HEK293T (cell line): ENCODE results near the gene SKOR1.

Experiments used
- CTCF ChIA-PET: fragments of 350-600 bp; formaldehyde crosslinking; extraction: SDS; loops from one replicate; lab custom pipeline; 2021; ENCODE audit warnings: antibody characterized with exemption, inconsistent platforms; lab: Yijun Ruan, JAX
- POLR2A ChIA-PET: fragments of 350-600 bp; formaldehyde crosslinking; extraction: SDS; loops from one replicate; lab custom pipeline; 2020; ENCODE audit warnings: antibody characterized with exemption, inconsistent platforms; lab: Yijun Ruan, JAX
- DNase-seq: peaks from one replicate; pipeline ENCODE4 v3.0.0; 2012; ENCODE audit warnings: mixed read lengths; ENCODE audit errors: extremely low spot score
- ARNT ChIP-seq: fragments of 450-650 bp; IDR thresholded peaks from 2 replicates; pipeline ENCODE4 v1.6.1; 2017; ENCODE audit warnings: mild to moderate bottlenecking
- BHLHE40 ChIP-seq: fragments of 450-650 bp; IDR thresholded peaks from 2 replicates; pipeline ENCODE4 v1.6.1; 2016; ENCODE audit warnings: mild to moderate bottlenecking, moderate library complexity, borderline replicate concordance
- CTBP1 ChIP-seq: fragments of 450-650 bp; IDR thresholded peaks from 2 replicates; pipeline ENCODE4 v1.6.1; 2016; ENCODE audit warnings: borderline replicate concordance
- ELF4 ChIP-seq: fragments of 450-650 bp; IDR thresholded peaks from 2 replicates; pipeline ENCODE4 v1.6.1; 2017; ENCODE audit warnings: antibody characterized with exemption
- FOXA1 ChIP-seq: fragments of 450-650 bp; IDR thresholded peaks from 2 replicates; pipeline ENCODE4 v1.6.1; 2016; ENCODE audit warnings: mild to moderate bottlenecking
- FOXK2 ChIP-seq: fragments of 450-650 bp; IDR thresholded peaks from 2 replicates; pipeline ENCODE4 v1.6.1; 2016; ENCODE audit warnings: mild to moderate bottlenecking
- FOXM1 ChIP-seq: fragments of 450-650 bp; IDR thresholded peaks from 2 replicates; pipeline ENCODE4 v1.6.1; 2017; ENCODE audit warnings: mild to moderate bottlenecking, borderline replicate concordance
- HDGF ChIP-seq: fragments of 450-650 bp; IDR thresholded peaks from 2 replicates; pipeline ENCODE4 v1.6.1; 2017; ENCODE audit warnings: antibody characterized with exemption, borderline replicate concordance
- L3MBTL2 ChIP-seq: fragments of 450-650 bp; conservative IDR thresholded peaks from 2 replicates; pipeline ENCODE4 v1.6.1; 2016; ENCODE audit warnings: mild to moderate bottlenecking
- LEF1 ChIP-seq: fragments of 450-650 bp; IDR thresholded peaks from 2 replicates; pipeline ENCODE4 v1.6.1; 2017; ENCODE audit warnings: mild to moderate bottlenecking, borderline replicate concordance
- NFRKB ChIP-seq: fragments of 450-650 bp; IDR thresholded peaks from 2 replicates; pipeline ENCODE4 v1.6.1; 2016; ENCODE audit warnings: mild to moderate bottlenecking, moderate library complexity
- SP1 ChIP-seq: fragments of 450-650 bp; IDR thresholded peaks from 2 replicates; pipeline ENCODE4 v1.6.1; 2017
- SUZ12 ChIP-seq: fragments of 450-650 bp; IDR thresholded peaks from 2 replicates; pipeline ENCODE4 v1.6.1; 2016; ENCODE audit warnings: mild to moderate bottlenecking
- TARDBP ChIP-seq: fragments of 450-650 bp; IDR thresholded peaks from 2 replicates; pipeline ENCODE4 v1.6.1; 2016
- ZNF384 ChIP-seq: fragments of 450-650 bp; IDR thresholded peaks from 2 replicates; pipeline ENCODE4 v1.6.1; 2016
- TF ChIP-seq, protein P1 (sequence below): fragments of 450-650 bp; IDR thresholded peaks from 2 replicates; pipeline ENCODE4 v1.6.1; 2016

SKOR1 gene

GRCh38 chr15:67813104-67813634 lies 12.1 kb upstream of the SKOR1 start:
- CTCF ChIA-PET, result no interaction called here

GRCh38 chr15:67815036-67815592 lies 10.2 kb upstream of the SKOR1 start:
- TF ChIP-seq FOXM1, result no peak
- no peak for TF ChIP-seq NFRKB
- TF ChIP-seq ZNF384, result no peak
- TF ChIP-seq FOXA1, result no peak
- TF ChIP-seq TARDBP, result no peak
- no peak for TF ChIP-seq L3MBTL2
- no peak for TF ChIP-seq LEF1
- TF ChIP-seq SP1, result no peak
- no peak for TF ChIP-seq HDGF
- no peak for TF ChIP-seq SUZ12
- no peak for TF ChIP-seq ELF4
- TF ChIP-seq BHLHE40, result no peak
- ChIA-PET POLR2A (no interaction called here), CTCF (no interaction called here)
- DNase-seq, result no peak

More at GRCh38 chr15:67813104-67813634, 12.1 kb upstream of the SKOR1 start:
- DNase-seq, result no peak
- POLR2A ChIA-PET, result no interaction called here
- TF ChIP-seq SUZ12, result no peak
- no peak for TF ChIP-seq CTBP1
- TF ChIP-seq SP1, result no peak
- no peak for TF ChIP-seq LEF1
- no peak for TF ChIP-seq TARDBP
- no peak for TF ChIP-seq FOXA1
- no peak for TF ChIP-seq NFRKB
- TF ChIP-seq ARNT, result no peak
- TF ChIP-seq, protein P1, sequence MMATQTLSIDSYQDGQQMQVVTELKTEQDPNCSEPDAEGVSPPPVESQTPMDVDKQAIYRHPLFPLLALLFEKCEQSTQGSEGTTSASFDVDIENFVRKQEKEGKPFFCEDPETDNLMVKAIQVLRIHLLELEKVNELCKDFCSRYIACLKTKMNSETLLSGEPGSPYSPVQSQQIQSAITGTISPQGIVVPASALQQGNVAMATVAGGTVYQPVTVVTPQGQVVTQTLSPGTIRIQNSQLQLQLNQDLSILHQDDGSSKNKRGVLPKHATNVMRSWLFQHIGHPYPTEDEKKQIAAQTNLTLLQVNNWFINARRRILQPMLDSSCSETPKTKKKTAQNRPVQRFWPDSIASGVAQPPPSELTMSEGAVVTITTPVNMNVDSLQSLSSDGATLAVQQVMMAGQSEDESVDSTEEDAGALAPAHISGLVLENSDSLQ, result no peak
- TF ChIP-seq ZNF384, result no peak

DNA sequence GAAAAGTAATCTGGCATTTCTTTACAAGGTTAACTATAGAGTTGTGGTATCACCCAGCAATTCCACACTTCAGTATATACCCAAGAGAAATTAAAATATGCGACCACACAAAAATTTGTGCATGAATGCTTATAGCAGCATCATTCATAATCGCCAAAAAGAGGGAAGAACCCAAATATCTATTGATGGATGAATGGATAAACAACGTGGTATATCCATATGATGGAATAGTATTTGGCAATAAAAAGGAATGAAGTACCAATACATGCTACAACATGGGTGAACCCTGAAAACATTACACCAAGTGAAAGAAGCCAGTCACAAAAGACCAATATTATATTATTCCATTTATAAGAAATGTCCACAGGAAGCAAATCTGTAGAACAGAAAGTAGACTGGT lies 8.6 kb upstream of the SKOR1 start:
- ChIA-PET CTCF (no interaction called here), POLR2A (no interaction called here)
- no peak for TF ChIP-seq TARDBP
- no peak for TF ChIP-seq LEF1
- TF ChIP-seq, protein P1, result no peak
- no peak for TF ChIP-seq HDGF
- no peak for DNase-seq

- ChIA-PET POLR2A (no interaction called here), CTCF (no interaction called here)
- TF ChIP-seq ARNT (no peak), FOXA1 (no peak), L3MBTL2 (no peak), HDGF (no peak), BHLHE40 (no peak), ELF4 (no peak), LEF1 (no peak), FOXK2 (no peak), NFRKB (no peak)
- TF ChIP-seq, protein P1, result no peak
- DNase-seq, result no peak
Observed at GRCh38 chr15:67818464-67818863, 6.8 kb upstream of the SKOR1 start.

- no peak for DNase-seq
- TF ChIP-seq ELF4, result no peak
- no peak for TF ChIP-seq NFRKB
- POLR2A ChIA-PET, result no interaction called here
- CTCF ChIA-PET, result no interaction called here
Observed at GRCh38 chr15:67819636-67820035, 5.7 kb upstream of the SKOR1 start.

DNA sequence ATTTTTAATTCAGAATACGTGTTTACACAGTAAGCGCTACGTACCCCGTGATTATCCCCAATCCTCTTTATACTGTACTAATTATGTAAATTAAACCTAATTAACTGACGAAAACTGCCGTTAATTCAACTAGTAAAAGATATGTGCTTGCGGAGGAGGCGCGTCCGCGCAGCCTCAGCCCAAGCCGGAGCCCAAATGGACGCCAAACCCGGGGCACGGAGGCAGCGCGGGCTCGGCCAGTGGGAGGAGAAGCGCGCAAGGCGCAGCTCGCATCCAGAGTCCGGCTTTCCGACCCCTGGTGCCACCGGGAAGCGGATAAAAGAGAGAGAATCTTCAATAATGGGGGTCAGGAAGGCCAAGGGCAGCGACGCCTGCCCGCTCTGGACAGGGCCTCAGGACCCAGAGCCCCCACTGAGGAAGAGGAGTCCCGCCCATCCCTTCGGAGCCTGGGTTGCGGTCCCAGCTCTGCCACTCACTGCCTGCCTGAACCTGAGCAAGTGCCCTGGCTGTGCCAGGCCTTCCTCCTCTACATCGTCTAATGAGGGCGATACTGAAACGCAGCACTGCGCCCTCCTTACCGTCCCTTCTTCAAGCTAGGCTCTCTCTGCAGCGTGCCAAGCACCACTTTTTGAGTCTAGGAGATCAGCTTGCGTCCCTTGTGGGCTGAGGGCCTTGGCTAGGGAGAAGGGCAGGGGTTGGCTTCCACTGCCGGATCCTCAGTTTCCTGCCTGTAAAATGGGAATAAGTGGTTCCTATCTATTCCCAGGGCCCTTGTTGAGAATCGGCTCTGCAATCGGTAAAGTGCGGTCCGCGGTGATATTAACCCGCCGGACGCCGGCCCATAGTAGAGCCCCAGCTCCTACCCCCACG lies 5.0 kb upstream of the SKOR1 start:
- no peak for DNase-seq
- CTCF ChIA-PET, result no interaction called here
- TF ChIP-seq SUZ12 (no peak), FOXA1 (no peak), CTBP1 (no peak), ZNF384 (no peak), NFRKB (no peak), L3MBTL2 (no peak), FOXK2 (no peak), ELF4 (no peak), TARDBP (no peak), HDGF (no peak), BHLHE40 (no peak), LEF1 (no peak), ARNT (no peak), SP1 (no peak), FOXM1 (no peak)
- TF ChIP-seq, protein P1, result no peak
- POLR2A ChIA-PET, result no interaction called here
